HCT116 (cell line): ENCODE data around the gene BRSK1. TPM values are rescaled to one million over a fixed set of nuclear protein-coding genes. Genes with fewer than 3 reads are reported as not detected.

ENCODE experiments used
- ATAC-seq: fragments of 200-7000 bp; cut with Tn5 transposase; 2 replicates; pipeline ENCODE4 v1.9.1; 2020; ENCODE audit warnings: mild to moderate bottlenecking, moderate library complexity
- BruUV-seq: library from RNA; stranded (reverse); fragments of 400-500 nt; replicated peaks from 2 replicates; lab custom pipeline; 2021; lab: Mats Ljungman, UMichigan
- CTCF ChIA-PET: fragments of 300-600 bp; sonication (Branson Sonifier 250); formaldehyde crosslinking; loops from one replicate; lab custom pipeline; 2021; ENCODE audit warnings: antibody characterized with exemption; lab: Charles Lee
- POLR2A ChIA-PET: fragments of 300-600, 350-600 bp; sonication (Branson Sonifier 250); formaldehyde crosslinking; loops from one replicate; lab custom pipeline; 2021; ENCODE audit warnings: antibody characterized with exemption; lab: Charles Lee
- RAD21 ChIA-PET, 2 experiments: fragments of 300-600 bp; sonication (Branson Sonifier 250); formaldehyde crosslinking; loops; one replicate each; lab custom pipeline; 2023; ENCODE audit warnings: low total read pairs in 2 of 2; ENCODE audit not compliant: uncharacterized antibody in 2 of 2, unreplicated experiment in 2 of 2, low non-redundant PET in 1 of 2; lab: Charles Lee
- DNase-seq: peaks from one replicate; pipeline ENCODE4 v3.0.0-alpha.2; 2010; ENCODE audit warnings: low read depth, low spot score
- H2AFZ ChIP-seq: fragments of 200-600 bp; shearing (Covaris generic), sonication (generic); 2 replicates; pipeline ENCODE4 v1.6.1; 2017; ENCODE audit warnings: low read depth, mixed run types, mixed read lengths, antibody characterized with exemption, low read length; ENCODE audit not compliant: poor library complexity, severe bottlenecking
- H3K27ac ChIP-seq: 2 replicates; pipeline ENCODE4 v1.5.1; 2012; ENCODE audit warnings: low read depth, low read length
- H3K27me3 ChIP-seq: fragments of 200-600 bp; sonication (generic); 2 replicates; pipeline ENCODE4 v1.6.1; 2016; ENCODE audit warnings: mixed run types, low read length, mixed read lengths; ENCODE audit not compliant: insufficient read depth
- H3K36me3 ChIP-seq, 2 experiments: fragments of 200-500 bp in 1 of 2; fragments of 200-600 bp in 1 of 2; sonication (Bioruptor generic) in 1 of 2; sonication (generic) in 1 of 2; 2 replicates each; pipeline versions ENCODE4 v1.5.1 to v1.6.1; 2014 to 2016; ENCODE audit warnings: low read length in 2 of 2, inconsistent platforms in 1 of 2, mixed read lengths in 1 of 2, mixed run types in 1 of 2; ENCODE audit not compliant: insufficient read depth in 2 of 2, control insufficient read depth in 1 of 2
- H3K4me1 ChIP-seq, 2 experiments: fragments of 200-600 bp in 1 of 2; sonication (generic) in 1 of 2; 2 replicates each; pipeline versions ENCODE4 v1.5.1 to v1.6.1; 2012 to 2017; ENCODE audit warnings: low read length in 2 of 2, inconsistent platforms in 1 of 2, mild to moderate bottlenecking in 1 of 2, mixed read lengths in 1 of 2, mixed run types in 1 of 2, moderate library complexity in 1 of 2; ENCODE audit not compliant: insufficient read depth in 2 of 2, control insufficient read depth in 1 of 2
- H3K4me2 ChIP-seq: fragments of 200-600 bp; sonication (generic); 2 replicates; pipeline ENCODE4 v1.6.1; 2017; ENCODE audit warnings: mixed run types, low read length, mixed read lengths
- H3K4me3 ChIP-seq, 2 experiments: fragments of 200-600 bp in 1 of 2; sonication (generic) in 1 of 2; replicated peaks in 1 of 2; 2 replicates each; pipeline ENCODE4 v1.5.1; 2011 to 2016; ENCODE audit warnings: low read length in 2 of 2, control low read depth in 1 of 2, low read depth in 1 of 2, mild to moderate bottlenecking in 1 of 2, mixed read lengths in 1 of 2, mixed run types in 1 of 2
- H3K79me2 ChIP-seq: fragments of 200-600 bp; sonication (generic); 2 replicates; pipeline ENCODE4 v1.6.1; 2017; ENCODE audit warnings: mild to moderate bottlenecking, mixed run types, low read length, moderate library complexity, mixed read lengths; ENCODE audit not compliant: insufficient read depth
- H3K9ac ChIP-seq: fragments of 200-600 bp; sonication (generic); 2 replicates; pipeline ENCODE4 v1.6.1; 2016; ENCODE audit warnings: low read length, mixed read lengths
- H3K9me2 ChIP-seq: fragments of 200-600 bp; sonication (generic), shearing (Covaris generic); 2 replicates; pipeline ENCODE4 v1.6.1; 2017; ENCODE audit warnings: mixed run types, mild to moderate bottlenecking, moderate library complexity; ENCODE audit not compliant: insufficient read depth
- H3K9me3 ChIP-seq, 2 experiments: fragments of 200-500 bp in 1 of 2; fragments of 200-600 bp in 1 of 2; sonication (Bioruptor generic) in 1 of 2; sonication (generic) in 1 of 2; 2 replicates each; pipeline ENCODE4 v1.6.1; 2014 to 2017; ENCODE audit warnings: low read length in 2 of 2, mixed read lengths in 2 of 2, inconsistent platforms in 1 of 2, low read depth in 1 of 2, mild to moderate bottlenecking in 1 of 2, mixed run types in 1 of 2, moderate library complexity in 1 of 2; ENCODE audit not compliant: control insufficient read depth in 1 of 2, insufficient read depth in 1 of 2
- H4K20me1 ChIP-seq: fragments of 200-600 bp; sonication (generic), shearing (Covaris generic); 2 replicates; pipeline ENCODE4 v1.6.1; 2017; ENCODE audit warnings: mixed run types, mild to moderate bottlenecking, moderate library complexity; ENCODE audit not compliant: insufficient read depth
- CBX3 ChIP-seq: IDR thresholded peaks from 2 replicates; pipeline ENCODE4 v1.6.1; 2012; ENCODE audit warnings: low read depth
- EZH2phosphoT487 ChIP-seq: fragments of 200-600 bp; IDR thresholded peaks from 2 replicates; pipeline ENCODE4 v1.6.1; 2018; ENCODE audit warnings: antibody characterized with exemption, borderline replicate concordance
- POLR2AphosphoS5 ChIP-seq: IDR thresholded peaks from 2 replicates; pipeline ENCODE4 v1.6.1; 2011; ENCODE audit warnings: mild to moderate bottlenecking, low read depth, low read length, moderate library complexity
- RAD21 ChIP-seq: IDR thresholded peaks from 2 replicates; pipeline ENCODE4 v1.6.1; 2012; ENCODE audit warnings: low read depth, mild to moderate bottlenecking
- SRF ChIP-seq: IDR thresholded peaks from 2 replicates; pipeline ENCODE4 v1.6.1; 2012; ENCODE audit warnings: low read depth
- TCF7L2 ChIP-seq: IDR thresholded peaks from 2 replicates; pipeline ENCODE4 v1.7.0; 2011; ENCODE audit warnings: borderline replicate concordance, inconsistent platforms; ENCODE audit not compliant: insufficient read depth, insufficient read length; ENCODE audit errors: extremely low read depth
- ZFX ChIP-seq: fragments of 450-650 bp; IDR thresholded peaks from 2 replicates; pipeline ENCODE4 v1.6.1; 2017
- ZNF274 ChIP-seq: fragments of 200-500 bp; sonication (Bioruptor generic); IDR thresholded peaks from 2 replicates; pipeline ENCODE4 v1.6.1; 2014; ENCODE audit warnings: mild to moderate bottlenecking, low read depth, low read length, inconsistent platforms
- intact Hi-C: fragments of 100-400 bp; cut with micrococcal nuclease; formaldehyde crosslinking; loops from 2 replicates; pipeline ENCODE4 v1.10.0; 2022
- total RNA-seq: library from RNA; stranded (reverse); gene quantifications from one replicate; pipeline ENCODE4 v1.2.1, GENCODE V29; 2021; ENCODE audit not compliant: unreplicated experiment
- TF ChIP-seq, protein P1 (sequence below): IDR thresholded peaks from 2 replicates; pipeline ENCODE4 v1.6.1; 2012

BRSK1 gene
- total RNA-seq, 1 experiment from 2014 or later = 33.3 TPM

- no peak for TF ChIP-seq ZFX
- TF ChIP-seq EZH2phosphoT487 = no peak
- no peak for TF ChIP-seq TCF7L2
- no peak for TF ChIP-seq ZNF274
- TF ChIP-seq CBX3 = no peak
- TF ChIP-seq, protein P1, sequence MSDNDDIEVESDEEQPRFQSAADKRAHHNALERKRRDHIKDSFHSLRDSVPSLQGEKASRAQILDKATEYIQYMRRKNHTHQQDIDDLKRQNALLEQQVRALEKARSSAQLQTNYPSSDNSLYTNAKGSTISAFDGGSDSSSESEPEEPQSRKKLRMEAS = no peak
- ATAC-seq (no peak), DNase-seq (no peak)
- Histone ChIP-seq H3K4me3 (no peak overlapping the region), H3K36me3 (peaks cover 2 to 9% of the 10 kb centered on the region in 2 experiments; a peak in 3 of 4 replicates), H3K79me2 (peaks cover 99% of the 10 kb centered on the region), H3K9me3 (no peaks in the 10 kb centered on the region), H2AFZ (no peak overlapping the region), H3K4me2 (no peak overlapping the region), H3K4me1 (peaks cover 9 to 26% of the 10 kb centered on the region in 2 experiments), H3K9me2 (no peaks in the 10 kb centered on the region), H3K27me3 (no peaks in the 10 kb centered on the region), H3K27ac (no peak overlapping the region), H3K9ac (no peak overlapping the region), H4K20me1 (no peaks in the 10 kb centered on the region)
- intact Hi-C loops = no loop called here
- ChIA-PET RAD21 (no interaction called here), CTCF (no interaction called here), POLR2A (no interaction called here)
- no TSS peak for BruUV-seq
These were observed 30.8 kb upstream of the BRSK1 start for GRCh38 chr19:55252760-55253663.

- Histone ChIP-seq H3K27ac (no peak overlapping the region; the same call in 1 of the 2 replicates), H3K9me3 (no peaks in the 10 kb centered on the region), H3K9me2 (no peaks in the 10 kb centered on the region), H3K4me1 (peaks cover 9 to 26% of the 10 kb centered on the region in 2 experiments), H3K27me3 (no peaks in the 10 kb centered on the region), H2AFZ (no peak overlapping the region), H3K79me2 (peaks cover 96% of the 10 kb centered on the region), H3K4me2 (no peak overlapping the region), H3K36me3 (peaks cover 2 to 9% of the 10 kb centered on the region in 2 experiments; a peak in 3 of 4 replicates), H3K9ac (no peak overlapping the region), H3K4me3 (no peak overlapping the region), H4K20me1 (no peaks in the 10 kb centered on the region)
- TF ChIP-seq SRF (no peak), POLR2AphosphoS5 (no peak), TCF7L2 (no peak), RAD21 (no peak), CBX3 (no peak)
- DNase-seq = no peak
- BruUV-seq = no TSS peak
- RAD21 ChIA-PET = no interaction called here
- CTCF ChIA-PET = no interaction called here
- intact Hi-C loops = no loop called here
- no peak for ATAC-seq
- POLR2A ChIA-PET = no interaction called here
These were observed 29.8 kb upstream of the BRSK1 start for GRCh38 chr19:55253842-55254624.
